HEK293T (cell line): ENCODE data around the gene MYNN.

ENCODE experiments used
- ARNT ChIP-seq: fragments of 450-650 bp; IDR thresholded peaks from 2 replicates; pipeline ENCODE4 v1.6.1; 2017; ENCODE audit warnings: mild to moderate bottlenecking
- ELF4 ChIP-seq: fragments of 450-650 bp; IDR thresholded peaks from 2 replicates; pipeline ENCODE4 v1.6.1; 2017; ENCODE audit warnings: antibody characterized with exemption
- FOXA1 ChIP-seq: fragments of 450-650 bp; IDR thresholded peaks from 2 replicates; pipeline ENCODE4 v1.6.1; 2016; ENCODE audit warnings: mild to moderate bottlenecking
- FOXM1 ChIP-seq: fragments of 450-650 bp; IDR thresholded peaks from 2 replicates; pipeline ENCODE4 v1.6.1; 2017; ENCODE audit warnings: mild to moderate bottlenecking, borderline replicate concordance
- L3MBTL2 ChIP-seq: fragments of 450-650 bp; conservative IDR thresholded peaks from 2 replicates; pipeline ENCODE4 v1.6.1; 2016; ENCODE audit warnings: mild to moderate bottlenecking
- LEF1 ChIP-seq: fragments of 450-650 bp; IDR thresholded peaks from 2 replicates; pipeline ENCODE4 v1.6.1; 2017; ENCODE audit warnings: mild to moderate bottlenecking, borderline replicate concordance
- PKNOX1 ChIP-seq: fragments of 450-650 bp; IDR thresholded peaks from 2 replicates; pipeline ENCODE4 v1.6.1; 2016
- SP1 ChIP-seq: fragments of 450-650 bp; IDR thresholded peaks from 2 replicates; pipeline ENCODE4 v1.6.1; 2017
- SUZ12 ChIP-seq: fragments of 450-650 bp; IDR thresholded peaks from 2 replicates; pipeline ENCODE4 v1.6.1; 2016; ENCODE audit warnings: mild to moderate bottlenecking
- ZNF384 ChIP-seq: fragments of 450-650 bp; IDR thresholded peaks from 2 replicates; pipeline ENCODE4 v1.6.1; 2016

GRCh38 chr3:169787120-169787519, 13.9 kb downstream of the MYNN start:
- TF ChIP-seq PKNOX1 = no peak
- TF ChIP-seq FOXM1 = no peak
- TF ChIP-seq FOXA1 = no peak
- TF ChIP-seq LEF1 = no peak
- TF ChIP-seq L3MBTL2 = no peak
- TF ChIP-seq ARNT = no peak
- TF ChIP-seq SUZ12 = no peak
- no peak for TF ChIP-seq SP1
- TF ChIP-seq ZNF384 = no peak
- no peak for TF ChIP-seq ELF4
